Medulla oblongata (tissue), 1 donor: ENCODE results near the gene ZNF331.

Source experiments
- DNase-seq: peaks from one replicate; pipeline ENCODE4 v3.0.0-alpha.2; 2015; ENCODE audit errors: extremely low spot score

Gene ZNF331

DNA sequence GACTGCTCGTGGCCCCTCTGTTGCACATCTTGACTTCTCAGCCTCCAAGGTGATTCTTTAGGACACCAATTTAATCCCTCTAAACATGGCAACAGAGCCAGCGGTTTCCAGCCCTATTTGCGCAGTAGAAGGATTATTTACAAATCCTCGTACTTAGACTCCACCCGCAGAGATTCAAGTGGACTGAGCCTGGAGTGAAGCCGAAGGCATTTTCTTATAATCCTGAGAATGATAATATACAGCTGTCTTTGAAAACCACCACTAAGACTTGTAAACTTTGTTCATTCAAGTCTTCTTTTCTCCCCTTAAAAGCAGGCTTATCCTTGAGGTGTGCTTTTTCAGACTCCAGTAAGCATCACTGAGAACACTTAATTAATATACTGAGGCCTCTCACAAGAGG lies 89.0 kb downstream of the ZNF331 start:
- no peak for DNase-seq
